GM19468 (cell line): ENCODE data around the gene DAB2IP.

Source experiments
- ATAC-seq: cut with Tn5 transposase; IDR thresholded peaks from one replicate; pipeline ENCODE4 v1.9.1; 2021; ENCODE audit warnings: mild to moderate bottlenecking, moderate library complexity, moderate number of reproducible peaks; ENCODE audit not compliant: unreplicated experiment; ENCODE audit errors: extremely low read depth

Gene DAB2IP

DNA sequence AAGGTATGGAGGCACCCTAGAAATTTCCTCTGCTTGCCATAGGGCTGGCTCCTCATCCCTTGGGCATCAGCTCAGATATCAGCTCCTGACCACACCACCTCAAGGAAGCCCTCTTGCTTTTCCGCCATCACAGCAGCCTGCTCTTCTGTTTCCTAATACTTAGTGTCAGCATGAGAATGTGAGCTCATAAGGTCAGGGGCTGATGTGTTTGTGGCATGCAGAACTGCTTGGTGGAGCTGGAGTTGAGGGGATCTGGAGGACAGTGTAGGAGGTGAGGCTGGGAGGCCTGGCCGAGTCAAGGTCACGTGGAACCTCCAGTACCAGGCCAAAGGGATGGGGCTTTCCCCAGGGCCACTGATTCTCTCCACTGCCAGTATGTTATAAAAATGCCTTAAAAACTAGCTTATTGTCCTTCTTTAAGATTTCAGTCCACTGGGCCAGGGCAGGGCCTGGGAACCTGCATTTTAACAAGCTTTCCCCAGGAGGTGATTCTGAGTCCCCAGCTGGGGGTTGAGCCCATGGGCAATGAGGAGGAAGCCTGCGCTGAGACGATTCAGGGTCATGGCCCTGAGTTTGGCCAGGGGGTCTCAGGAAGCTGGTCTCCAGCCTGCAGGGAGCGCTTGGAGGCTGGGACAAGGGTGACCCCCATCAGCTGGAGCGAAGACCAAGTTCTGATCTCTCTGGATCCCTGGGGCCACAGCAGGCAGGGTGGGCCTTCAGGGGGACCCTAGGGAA lies 28.6 kb downstream of the DAB2IP start:
- no peak for ATAC-seq

GRCh38 chr9:121681404-121681803 lies 30.0 kb downstream of the DAB2IP start:
- ATAC-seq, result no peak

DNA sequence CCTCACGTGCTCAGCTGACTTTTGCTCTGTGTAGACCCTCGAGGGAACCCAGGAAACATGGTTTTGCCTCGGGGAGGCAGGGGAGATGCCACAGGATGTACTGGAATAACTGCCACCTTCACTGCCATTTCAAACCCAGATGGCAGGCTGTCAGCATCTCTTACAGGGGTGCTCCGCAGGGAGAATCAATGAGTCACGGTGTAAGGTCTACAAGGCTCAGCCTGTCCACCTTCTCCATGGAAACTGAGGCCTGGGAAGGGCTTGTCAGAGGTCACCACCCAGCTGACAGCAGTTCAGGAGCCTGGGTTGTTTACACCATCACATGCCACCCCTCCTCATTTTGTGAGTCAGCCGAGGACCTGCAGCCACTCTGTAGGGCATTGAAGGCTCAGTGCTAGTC lies 30.8 kb downstream of the DAB2IP start:
- ATAC-seq, result no peak

DNA sequence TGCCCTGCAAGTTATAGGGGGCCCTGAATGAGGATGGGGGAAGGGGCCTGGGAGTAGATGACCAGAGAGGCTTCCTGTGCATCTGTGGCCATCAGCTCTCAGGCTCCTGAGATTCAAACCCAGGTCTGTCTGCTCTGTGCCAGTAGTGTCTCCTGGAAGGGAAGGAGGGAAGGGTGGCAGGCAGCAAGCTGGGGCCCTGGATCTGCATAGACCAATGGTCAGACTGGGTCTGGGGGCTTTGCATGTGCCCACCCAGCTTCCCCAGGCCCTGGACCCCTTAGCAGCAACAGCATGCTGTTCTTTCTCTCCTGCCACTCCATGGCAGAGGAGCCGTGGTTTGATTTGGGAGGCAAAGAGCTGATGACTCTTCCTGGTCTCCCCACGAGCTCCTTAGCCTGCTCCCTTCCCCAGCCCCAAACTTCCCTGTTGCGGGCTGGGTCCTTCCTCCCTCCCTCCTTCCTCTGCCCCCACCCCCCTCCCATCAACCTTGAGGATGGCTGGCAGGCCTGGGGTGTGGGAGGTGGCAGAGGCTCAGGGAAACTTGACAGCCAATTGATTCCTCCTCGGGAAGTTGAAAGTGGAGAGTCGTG lies 31.6 kb downstream of the DAB2IP start:
- no peak for ATAC-seq

DNA sequence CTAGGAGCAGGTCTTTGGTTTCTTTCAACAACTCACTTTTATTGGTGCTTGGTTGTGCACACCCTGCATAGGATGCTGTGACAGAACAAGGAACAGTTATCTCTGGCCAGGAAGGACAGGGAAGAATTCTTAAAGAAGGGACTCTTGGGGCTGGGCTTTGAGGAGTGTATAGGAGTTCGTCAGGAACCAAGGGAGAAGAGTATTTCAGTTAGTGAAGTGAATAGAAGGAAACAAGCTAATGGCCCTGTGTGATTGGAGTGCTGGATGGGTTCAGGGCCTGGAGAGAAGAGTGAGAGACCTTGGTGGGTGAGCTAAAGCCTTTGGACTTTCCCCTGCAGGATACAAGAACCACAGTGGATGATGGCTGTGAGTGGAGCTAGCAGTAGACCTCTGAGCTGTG lies 32.2 kb downstream of the DAB2IP start:
- no peak for ATAC-seq

DNA sequence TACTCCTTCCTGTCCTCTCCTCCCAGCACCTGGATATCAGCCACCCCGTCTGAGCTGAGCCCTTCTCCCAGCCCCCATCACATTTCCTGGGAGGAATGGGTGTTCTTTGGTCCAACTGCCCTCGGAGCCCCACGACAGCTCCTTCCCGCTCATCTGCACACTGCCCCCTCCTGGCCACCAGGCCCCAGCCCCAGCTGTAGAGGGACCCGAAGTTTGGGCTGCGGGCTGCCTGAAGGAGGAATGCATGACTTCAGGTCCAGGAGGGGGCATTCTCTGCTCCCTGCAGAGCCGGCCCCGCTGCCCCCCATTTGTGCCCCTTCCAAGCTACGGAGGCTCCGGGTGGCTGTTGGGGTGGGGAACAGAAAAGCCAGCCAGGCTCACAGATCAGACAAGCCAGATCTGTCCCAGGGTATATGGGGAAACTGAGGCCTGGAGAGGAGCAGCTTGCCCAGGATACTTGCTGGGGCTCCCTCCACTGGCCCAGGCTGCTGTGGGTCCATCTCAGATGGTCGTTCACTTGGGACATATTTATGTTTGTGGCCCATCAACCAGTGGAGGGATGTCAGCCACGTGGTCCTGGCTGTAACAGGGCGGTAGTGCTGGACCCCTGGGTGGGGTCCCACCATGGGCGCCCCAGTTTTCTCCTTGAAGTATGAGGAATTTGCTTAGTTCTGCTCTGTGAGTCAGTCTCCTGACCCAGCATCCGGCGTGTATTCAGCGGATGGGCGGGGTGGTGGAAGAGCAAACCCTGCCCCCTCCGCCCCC lies 33.1 kb downstream of the DAB2IP start:
- no peak for ATAC-seq

DNA sequence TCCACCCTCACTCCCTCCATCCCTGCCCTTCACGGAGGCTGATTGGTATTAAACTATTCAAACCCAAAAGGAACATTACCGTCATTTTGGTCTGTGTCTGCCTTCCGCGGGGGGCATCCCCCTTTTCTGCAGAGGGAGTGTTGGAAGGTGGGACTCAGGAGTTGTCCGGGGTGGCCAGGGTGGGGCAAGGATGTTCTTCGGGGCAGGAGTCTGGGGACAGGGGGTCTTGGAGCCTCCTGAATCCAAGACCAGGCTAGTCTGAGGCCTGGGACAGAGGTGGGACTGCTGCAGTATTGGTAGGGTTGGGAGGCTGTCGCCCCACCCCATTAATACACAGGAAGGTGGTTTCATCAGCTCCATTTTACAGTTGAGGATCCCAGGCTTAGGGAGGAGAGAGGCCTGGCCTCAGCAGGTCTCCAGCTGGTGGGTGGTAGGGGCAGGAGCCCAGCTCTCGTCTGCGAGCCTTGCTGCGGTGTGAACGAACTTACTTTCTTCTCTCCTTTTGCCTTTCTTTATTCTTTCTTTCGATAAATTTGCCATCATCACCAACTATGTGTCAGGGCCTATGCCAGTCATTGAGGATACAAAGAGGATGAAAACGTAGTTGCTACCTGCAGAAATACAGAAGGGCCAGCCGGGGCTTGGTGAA lies 33.8 kb downstream of the DAB2IP start:
- no peak for ATAC-seq

DNA sequence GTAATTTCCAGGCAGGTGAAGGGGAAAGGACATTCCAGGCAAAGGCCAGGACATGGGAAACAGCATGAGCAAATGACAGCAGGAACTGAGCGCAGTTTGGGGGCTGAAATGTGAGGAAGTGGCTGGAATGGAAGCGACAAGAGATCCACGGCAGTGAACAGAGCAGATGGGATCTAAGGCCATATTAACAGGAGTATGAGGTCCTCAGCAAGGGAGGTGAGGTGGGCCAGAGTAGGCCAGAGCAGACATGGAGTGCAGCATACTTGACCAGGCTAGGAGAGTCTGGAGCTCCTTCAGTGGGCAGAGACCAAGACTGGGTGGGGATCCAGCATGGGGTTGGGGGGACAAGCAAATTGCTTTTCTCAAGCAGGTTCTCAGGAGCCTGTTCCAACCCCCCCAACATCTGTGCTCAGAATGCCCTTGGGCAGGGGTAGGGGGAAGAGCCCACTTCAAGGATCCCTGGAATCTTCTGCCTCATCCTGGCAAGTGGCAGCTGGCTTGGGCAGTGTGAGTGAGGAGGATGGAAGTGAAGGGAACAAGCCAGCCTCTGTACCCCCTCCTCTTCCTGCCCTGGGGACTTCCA lies 34.5 kb downstream of the DAB2IP start:
- ATAC-seq, result no peak

GRCh38 chr9:121686930-121687541 lies 35.6 kb downstream of the DAB2IP start:
- ATAC-seq, result no peak

DNA sequence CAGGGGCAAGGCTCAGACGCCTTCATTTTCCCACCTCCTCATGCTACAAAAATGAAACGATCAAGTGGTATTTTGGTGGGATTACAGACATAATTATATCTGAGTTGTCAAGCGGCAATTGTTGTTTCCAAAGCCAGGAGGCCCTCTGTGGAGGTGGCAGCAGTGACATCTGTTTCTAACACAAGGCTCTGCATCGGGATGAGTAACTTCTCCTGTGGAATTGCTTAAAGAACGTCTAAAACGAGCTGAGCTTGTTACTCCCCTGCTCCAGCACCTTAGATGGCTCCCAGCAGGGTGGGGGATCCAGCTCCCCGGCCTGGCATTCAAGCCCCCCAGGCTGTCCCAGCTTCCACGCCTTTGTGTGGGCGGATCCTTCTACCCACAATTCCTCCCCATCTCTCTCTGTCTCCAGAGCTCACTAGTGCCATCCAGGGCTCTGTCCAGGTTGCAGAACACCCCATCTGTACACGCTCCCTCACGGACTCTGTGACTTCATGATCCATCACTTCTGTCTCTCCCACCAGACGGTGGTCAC lies 36.8 kb downstream of the DAB2IP start:
- no peak for ATAC-seq

- ATAC-seq, result no peak
These were observed 37.2 kb downstream of the DAB2IP start for GRCh38 chr9:121688681-121689080.

- no peak for ATAC-seq
These were observed 38.2 kb downstream of the DAB2IP start for GRCh38 chr9:121689461-121690157.

DNA sequence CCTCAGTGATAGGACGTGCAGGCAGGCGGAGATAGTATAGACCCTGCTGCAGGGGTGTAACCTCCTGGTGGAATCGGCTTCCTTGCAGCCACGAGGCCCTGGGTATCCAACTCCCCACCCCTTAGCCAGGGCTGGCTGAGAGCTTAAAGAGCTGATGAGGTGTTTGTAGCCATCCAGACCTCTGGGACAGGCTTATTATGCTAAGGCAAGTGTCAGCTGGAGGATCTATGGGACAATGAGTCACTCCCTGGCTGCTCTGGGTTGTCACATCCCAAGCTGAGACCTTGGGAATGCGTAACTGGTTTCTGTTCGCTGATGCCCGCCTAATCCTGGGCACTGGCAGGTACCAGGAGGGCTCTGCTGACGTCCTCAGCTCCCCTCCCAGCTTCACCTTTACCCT lies 38.9 kb downstream of the DAB2IP start:
- no peak for ATAC-seq

GRCh38 chr9:121690766-121691165 lies 39.3 kb downstream of the DAB2IP start:
- ATAC-seq, result no peak

- ATAC-seq, result no peak
These were observed 40.5 kb downstream of the DAB2IP start for GRCh38 chr9:121691890-121692289.

DNA sequence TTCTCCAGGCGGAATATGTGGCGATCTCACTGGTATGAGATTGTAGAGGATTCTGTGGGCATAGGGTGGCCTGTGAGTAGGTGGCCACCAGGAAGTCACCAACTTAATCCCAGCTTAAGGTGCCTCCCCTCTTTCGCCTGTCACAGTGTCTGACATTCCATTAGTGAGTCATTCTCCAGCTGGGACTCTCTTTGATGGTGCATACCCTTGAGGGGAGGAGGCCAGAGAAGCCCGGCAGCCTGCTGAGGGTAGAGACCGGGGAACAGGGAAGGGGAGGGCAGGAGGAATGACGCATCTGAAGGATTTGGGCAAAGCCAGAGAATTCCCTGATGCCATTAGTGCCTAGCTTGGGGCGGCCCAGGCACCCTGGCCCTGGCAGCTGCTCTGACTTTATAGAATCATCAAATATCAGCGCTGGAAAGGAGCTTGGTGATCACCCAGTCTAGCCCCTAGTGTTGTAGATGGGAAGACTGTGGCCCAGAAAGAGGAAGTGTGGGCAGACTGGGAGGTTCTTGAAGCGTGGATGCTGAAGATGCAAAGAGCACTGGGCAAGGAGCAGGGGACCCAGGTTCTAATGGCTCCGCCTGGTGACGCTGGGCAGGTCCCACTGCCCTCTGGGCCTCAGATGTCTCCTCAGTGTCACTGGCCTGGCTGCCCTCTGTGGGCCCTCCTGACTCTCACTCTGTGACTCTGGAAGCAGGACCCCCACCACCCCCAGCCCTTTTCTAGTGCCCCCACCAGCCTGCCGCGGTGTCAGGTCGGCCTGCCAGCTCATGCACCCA lies 41.4 kb downstream of the DAB2IP start:
- ATAC-seq, result no peak

- ATAC-seq, result no peak
These were observed 41.9 kb downstream of the DAB2IP start for GRCh38 chr9:121693388-121693670.

GRCh38 chr9:121694001-121694400 lies 42.6 kb downstream of the DAB2IP start:
- ATAC-seq, result no peak

- no peak for ATAC-seq
These were observed 43.2 kb downstream of the DAB2IP start for GRCh38 chr9:121694600-121694999.
